GM10248 (cell line): ENCODE data around the gene PNKP.

Experiments
- CTCF ChIA-PET: fragments of 300-600 bp; sonication (Branson Sonifier 250); formaldehyde crosslinking; extraction: SDS; loops from one replicate; lab custom pipeline; 2021; ENCODE audit warnings: antibody characterized with exemption; lab: Yijun Ruan, JAX
- POLR2A ChIA-PET: fragments of 350-650 bp; sonication (Branson Sonifier 250); formaldehyde crosslinking; extraction: SDS; loops from one replicate; lab custom pipeline; 2020; ENCODE audit warnings: antibody characterized with exemption; lab: Yijun Ruan, JAX
- DNase-seq: peaks from one replicate; pipeline ENCODE4 v3.0.0; 2012; ENCODE audit errors: extremely low spot score
- TF ChIP-seq, protein P1 (sequence below): IDR thresholded peaks from 2 replicates; pipeline ENCODE4 v1.5.1; 2012; ENCODE audit warnings: mild to moderate bottlenecking, low read depth; ENCODE audit errors: extremely low read depth, missing control alignments, control extremely low read depth

The PNKP gene

GRCh38 chr19:49874503-49875157, 7.3 kb upstream of the PNKP start:
- CTCF ChIA-PET: no interaction called here
- TF ChIP-seq, protein P1, sequence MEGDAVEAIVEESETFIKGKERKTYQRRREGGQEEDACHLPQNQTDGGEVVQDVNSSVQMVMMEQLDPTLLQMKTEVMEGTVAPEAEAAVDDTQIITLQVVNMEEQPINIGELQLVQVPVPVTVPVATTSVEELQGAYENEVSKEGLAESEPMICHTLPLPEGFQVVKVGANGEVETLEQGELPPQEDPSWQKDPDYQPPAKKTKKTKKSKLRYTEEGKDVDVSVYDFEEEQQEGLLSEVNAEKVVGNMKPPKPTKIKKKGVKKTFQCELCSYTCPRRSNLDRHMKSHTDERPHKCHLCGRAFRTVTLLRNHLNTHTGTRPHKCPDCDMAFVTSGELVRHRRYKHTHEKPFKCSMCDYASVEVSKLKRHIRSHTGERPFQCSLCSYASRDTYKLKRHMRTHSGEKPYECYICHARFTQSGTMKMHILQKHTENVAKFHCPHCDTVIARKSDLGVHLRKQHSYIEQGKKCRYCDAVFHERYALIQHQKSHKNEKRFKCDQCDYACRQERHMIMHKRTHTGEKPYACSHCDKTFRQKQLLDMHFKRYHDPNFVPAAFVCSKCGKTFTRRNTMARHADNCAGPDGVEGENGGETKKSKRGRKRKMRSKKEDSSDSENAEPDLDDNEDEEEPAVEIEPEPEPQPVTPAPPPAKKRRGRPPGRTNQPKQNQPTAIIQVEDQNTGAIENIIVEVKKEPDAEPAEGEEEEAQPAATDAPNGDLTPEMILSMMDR: no peak
- POLR2A ChIA-PET: no interaction called here
- no peak for DNase-seq

DNA sequence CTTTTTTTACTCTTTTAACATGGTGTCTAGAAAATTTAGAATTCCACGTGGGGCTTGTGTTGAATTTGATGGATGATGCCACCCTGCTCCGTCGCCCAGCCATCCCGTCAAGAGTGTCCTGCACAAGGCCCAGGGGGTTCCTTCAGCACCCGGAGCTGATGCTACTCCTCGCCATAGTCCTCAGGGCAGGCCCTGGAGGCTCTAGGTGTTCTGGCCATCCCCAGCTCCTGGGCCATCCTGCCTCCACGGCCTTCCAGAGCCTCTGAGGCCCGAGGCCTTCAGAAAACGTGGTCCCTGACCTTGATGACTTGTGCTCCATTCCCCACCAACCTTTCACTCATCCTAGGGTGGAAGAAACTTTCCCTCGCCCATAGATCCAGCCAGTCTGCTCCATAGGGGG, 6.5 kb upstream of the PNKP start:
- TF ChIP-seq, protein P1: no peak
- ChIA-PET POLR2A (no interaction called here), CTCF (no interaction called here)
- no peak for DNase-seq

- ChIA-PET CTCF (no interaction called here), POLR2A (no interaction called here)
- DNase-seq: no peak
- TF ChIP-seq, protein P1: no peak
Observed at GRCh38 chr19:49873129-49873521, 5.7 kb upstream of the PNKP start.

GRCh38 chr19:49872245-49873128, 5.1 kb upstream of the PNKP start:
- TF ChIP-seq, protein P1: no peak
- POLR2A ChIA-PET: interaction anchor here (0.6 kb wide), 1 partner anchor 22 kb away, joined by 8 read pairs; no protein-coding TSS in a partner anchor
- CTCF ChIA-PET: no interaction called here
- DNase-seq: no peak

- ChIA-PET CTCF (interaction anchor here (1.5 kb wide), 1 partner anchor 17 kb away, joined by 4 read pairs; no protein-coding TSS in a partner anchor), POLR2A (interaction anchor here (0.5 to 0.6 kb wide), 2 partner anchors 21 to 173 kb away, joined by 6 to 8 read pairs; no protein-coding TSS in a partner anchor)
- no peak for DNase-seq
- TF ChIP-seq, protein P1: no peak
Observed at GRCh38 chr19:49871349-49871985, 4.1 kb upstream of the PNKP start.

DNA sequence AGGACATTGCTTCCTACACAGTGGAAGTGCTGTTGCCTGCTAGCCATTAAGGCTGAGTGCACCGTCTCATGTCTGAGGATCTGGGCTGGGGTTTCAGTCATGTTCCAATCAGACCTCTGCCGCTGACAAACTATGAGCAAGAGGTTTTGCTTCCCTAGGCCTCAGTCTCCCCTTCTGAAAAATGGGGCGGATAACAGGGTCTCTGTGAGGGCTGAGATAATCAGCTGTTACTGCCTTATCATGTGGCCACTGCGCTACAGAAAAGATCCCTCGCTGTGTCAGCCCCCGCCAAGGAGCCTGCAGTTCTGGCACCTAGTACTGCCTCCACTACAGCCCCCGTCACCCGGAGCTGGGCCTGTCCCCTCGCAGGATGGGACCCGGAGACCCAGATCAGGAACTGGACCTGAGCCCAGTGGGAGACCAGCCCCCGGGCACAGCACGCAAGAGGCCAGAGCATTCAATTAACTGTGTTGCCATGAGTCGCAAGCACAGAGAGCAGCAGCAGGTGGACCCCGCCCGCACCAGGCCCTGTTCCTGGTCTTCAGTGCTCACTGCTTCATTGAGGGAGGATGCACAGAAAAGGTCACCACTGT, 3.0 kb upstream of the PNKP start:
- TF ChIP-seq, protein P1: no peak
- ChIA-PET CTCF (interaction anchor here (1.5 kb wide), 1 partner anchor 16 kb away, joined by 4 read pairs; no protein-coding TSS in a partner anchor), POLR2A (no interaction called here)
- DNase-seq: no peak
